ENCODE results near the gene LILRB5.
"Not testable (repeated sequence)": the region's sequence is repeated elsewhere in the genome, so short reads cannot be mapped to it uniquely, and the experiment has no call there.

LILRB5 gene

DNA sequence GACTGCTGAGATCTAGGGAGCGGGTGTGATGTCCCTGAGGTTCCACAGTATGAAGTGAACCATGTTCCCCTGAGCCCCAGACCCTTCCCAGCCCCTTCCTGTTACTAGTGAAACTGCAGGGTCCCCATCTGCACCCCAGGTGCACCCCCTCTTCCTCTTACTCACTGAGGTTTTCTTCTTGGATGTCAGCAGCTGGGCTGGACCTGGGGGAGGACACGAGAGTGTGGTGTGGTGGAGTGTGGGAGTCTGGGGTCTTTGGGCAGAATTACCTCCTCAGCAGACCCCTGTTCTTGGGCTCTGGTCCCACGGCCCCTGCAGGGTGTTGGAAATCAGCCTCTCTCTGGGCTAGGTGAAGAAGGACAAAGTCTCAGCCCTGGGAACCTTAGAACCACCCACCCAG lies 11.1 kb downstream of the LILRB5 start:
- DNase-seq (ENCODE audit: insufficient read length, low spot score) (no peak), FAIRE-seq (no peak)

DNA sequence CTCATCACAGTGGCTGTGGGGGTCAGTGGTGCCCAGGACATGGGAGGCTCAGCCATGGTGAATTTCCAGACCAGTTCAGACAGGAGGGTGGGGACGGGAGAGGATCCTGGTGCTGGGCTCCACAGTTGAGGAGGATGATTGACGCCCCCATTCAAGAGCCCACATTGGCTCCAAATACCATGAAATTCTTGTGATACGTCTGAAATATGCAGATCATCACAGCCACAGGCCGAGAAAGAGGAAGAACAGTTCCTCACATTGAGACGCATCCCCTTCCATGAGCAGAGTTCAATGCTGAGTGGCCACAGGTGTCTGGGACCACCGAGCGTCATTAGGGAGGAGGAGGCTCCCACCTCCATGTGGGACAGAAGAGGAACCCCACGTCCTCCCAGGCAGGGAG lies 13.3 kb downstream of the LILRB5 start:
- FAIRE-seq; DNase-seq (ENCODE audit: insufficient read length, low spot score): not testable (repeated sequence)

DNA sequence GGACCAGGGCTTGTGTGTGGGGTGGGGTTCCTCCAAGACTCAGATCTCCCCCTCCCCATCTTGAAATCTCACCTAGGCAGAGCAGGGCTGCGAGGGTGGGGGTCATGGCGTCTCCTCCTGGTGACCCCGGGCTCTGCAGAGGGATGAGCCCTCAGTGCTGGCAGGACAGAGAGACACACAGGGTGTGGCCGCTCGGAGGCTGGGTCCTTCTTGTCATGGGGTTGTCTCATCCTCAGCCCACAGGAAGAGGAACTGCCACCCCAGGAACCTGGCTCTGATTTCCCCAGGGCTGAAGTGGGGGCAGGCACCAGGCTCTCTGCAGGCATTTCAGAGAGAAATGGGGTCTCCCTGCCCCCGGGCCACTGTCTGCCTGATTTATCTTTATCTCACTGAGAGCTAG lies 14.4 kb downstream of the LILRB5 start, which contains the start of gene LILRA6:
Gene LILRA6 (minus strand): TSS at position 145 of the 400 bp plus-strand sequence.
- not testable (repeated sequence) for DNase-seq (ENCODE audit: insufficient read length, low spot score); FAIRE-seq

DNA sequence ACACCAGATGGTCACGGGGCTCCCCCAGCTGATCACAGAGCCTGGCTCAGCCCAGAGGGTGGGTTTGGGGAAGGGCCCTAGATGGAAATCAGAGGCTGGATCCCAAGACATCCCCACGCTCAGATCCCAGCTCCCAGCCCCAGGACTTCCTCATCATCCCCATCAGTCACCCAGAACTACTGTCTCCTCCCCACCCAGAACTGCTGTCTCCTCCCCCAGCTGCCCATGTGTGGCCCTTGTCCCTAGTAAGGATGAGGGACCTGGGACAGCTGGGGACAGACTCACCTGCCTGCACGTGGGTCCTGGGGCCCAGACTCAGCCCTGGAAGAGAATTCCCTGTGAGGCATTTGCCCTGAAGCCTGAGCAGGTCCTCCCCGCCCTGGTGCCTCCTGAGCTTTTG lies 14.8 kb downstream of the LILRB5 start:
- not testable (repeated sequence) for DNase-seq (ENCODE audit: insufficient read length, low spot score); FAIRE-seq

- FAIRE-seq: peak; percentile 13
- not testable (repeated sequence) for DNase-seq (ENCODE audit: insufficient read length, low spot score)
Observed at GRCh38 chr19:54240372-54241336, 16.4 kb downstream of the LILRB5 start.

- peak; percentile 48 for FAIRE-seq
- DNase-seq (ENCODE audit: insufficient read length, low spot score): not testable (repeated sequence)
Observed at GRCh38 chr19:54239491-54240371, 17.3 kb downstream of the LILRB5 start.

DNA sequence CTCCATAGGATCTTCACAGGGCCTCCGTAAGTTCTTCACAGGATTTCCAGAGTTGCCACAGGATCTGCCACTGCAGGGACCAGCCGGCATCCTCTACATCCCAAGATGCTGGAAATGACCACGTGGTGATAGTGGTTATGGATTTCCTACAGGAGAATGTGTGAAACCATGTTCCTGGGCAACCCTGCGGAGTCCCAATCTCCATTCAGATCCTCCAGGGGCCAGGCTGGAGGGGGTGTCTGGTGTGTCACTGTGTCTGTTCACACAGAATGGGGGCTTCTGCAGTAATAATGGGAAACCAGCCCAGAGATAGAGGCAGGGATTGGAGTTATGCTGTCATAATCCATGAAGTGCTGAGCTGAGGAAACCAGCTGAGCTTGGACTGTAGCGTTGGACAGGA lies 23.1 kb downstream of the LILRB5 start:
- DNase-seq (ENCODE audit: insufficient read length, low spot score) (no peak), FAIRE-seq (no peak)

- FAIRE-seq: peak; percentile 96
- peak; percentile 96 for DNase-seq (ENCODE audit: insufficient read length, low spot score)
Observed at GRCh38 chr19:54231077-54231931, 25.8 kb downstream of the LILRB5 start.

DNA sequence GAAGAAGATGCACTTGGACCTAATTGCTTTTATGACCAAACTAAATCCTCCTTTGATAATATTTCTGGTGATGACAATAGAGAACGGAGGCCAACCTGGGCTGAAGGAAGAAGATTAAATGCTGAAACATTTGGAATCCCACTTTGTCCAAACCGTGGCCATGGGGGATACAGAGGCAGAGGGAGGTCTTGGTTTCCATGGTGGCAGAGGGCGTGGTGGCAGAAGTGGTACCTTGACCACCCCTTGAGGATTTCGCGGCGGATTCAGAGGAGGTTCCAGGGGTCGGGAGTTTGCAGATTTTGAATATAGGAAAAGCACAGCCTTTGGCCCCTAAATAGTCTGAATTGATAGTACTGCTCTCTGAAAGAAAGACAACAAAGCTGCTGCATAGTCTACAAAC lies 27.0 kb downstream of the LILRB5 start:
- no peak for DNase-seq (ENCODE audit: insufficient read length, low spot score)
- FAIRE-seq: peak; percentile 73

GRCh38 chr19:54229146-54229545 lies 27.9 kb downstream of the LILRB5 start:
- FAIRE-seq (peak; percentile 59), DNase-seq (ENCODE audit: insufficient read length, low spot score) (no peak)

- DNase-seq (ENCODE audit: insufficient read length, low spot score); FAIRE-seq: not testable (repeated sequence)
Observed at GRCh38 chr19:54224619-54225018, 32.5 kb downstream of the LILRB5 start.

- not testable (repeated sequence) for FAIRE-seq
Observed at GRCh38 chr19:54223937-54224281, 33.2 kb downstream of the LILRB5 start.

DNA sequence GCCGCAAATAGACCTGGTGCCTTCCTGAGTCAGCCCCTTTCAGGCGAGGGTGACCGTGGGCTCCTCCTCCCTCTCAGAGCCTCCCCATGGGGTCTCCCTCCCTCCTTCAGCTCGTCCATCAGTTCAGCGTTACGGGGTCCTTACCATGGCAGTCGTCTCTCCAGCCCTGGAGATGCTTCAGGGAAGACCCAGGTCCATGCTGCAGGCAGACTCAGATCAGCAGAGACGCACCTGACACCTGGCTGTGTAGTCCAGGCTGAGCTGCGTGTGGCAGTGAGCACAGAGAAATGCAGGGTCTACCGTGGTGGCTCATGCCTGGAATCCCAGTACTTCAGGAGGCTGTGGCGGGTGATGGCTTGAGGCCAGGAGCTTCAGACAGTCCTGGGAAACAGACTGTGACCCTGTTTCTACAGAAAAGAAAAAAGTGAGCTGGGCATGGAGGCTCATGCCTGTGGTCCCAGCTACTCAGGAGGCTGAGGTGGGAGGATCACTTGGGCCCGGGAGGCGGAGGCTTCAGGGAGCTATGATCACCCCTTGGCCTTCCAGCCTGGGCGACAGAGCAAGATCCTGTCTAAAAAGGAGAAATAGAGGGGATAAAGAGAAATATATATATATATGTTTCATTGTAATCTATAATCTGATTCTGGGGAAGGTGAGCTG lies 33.7 kb downstream of the LILRB5 start:
- peak; percentile 90 for FAIRE-seq
- not testable (repeated sequence) for DNase-seq (ENCODE audit: insufficient read length, low spot score)

More at GRCh38 chr19:54223937-54224281, 33.2 kb downstream of the LILRB5 start:
- not testable (repeated sequence) for DNase-seq (ENCODE audit: insufficient read length, low spot score)

DNA sequence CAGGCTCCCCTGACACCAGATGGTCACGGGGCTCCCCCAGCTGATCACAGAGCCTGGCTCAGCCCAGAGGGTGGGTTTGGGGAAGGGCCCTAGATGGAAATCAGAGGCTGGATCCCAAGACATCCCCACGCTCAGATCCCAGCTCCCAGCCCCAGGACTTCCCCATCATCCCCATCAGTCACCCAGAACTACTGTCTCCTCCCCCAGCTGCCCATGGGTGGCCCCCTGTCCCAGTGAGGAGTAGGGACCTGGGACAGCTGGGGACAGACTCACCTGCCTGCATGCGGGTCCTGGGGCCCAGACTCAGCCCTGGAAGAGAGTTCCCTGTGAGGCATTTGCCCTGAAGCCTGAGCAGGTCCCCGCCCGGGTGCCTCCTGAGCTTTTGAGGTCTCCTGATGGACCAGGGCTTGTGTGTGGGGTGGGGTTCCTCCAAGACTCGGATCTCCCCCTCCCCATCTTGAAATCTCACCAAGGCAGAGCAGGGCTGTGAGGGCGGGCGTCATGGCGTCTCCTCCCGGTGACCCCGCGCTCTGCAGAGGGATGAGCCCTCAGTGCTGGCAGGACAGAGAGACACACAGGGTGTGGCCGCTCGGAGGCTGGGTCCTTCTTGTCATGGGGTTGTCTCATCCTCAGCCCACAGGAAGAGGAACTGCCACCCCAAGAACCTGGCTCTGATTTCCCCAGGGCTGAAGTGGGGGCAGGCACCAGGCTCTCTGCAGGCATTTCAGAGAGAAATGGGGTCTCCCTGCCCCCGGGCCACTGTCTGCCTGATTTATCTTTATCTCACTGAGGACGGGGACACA lies 34.4 kb downstream of the LILRB5 start, which contains the start of gene LILRB3:
Gene LILRB3 (minus strand): TSS at position 534 of the 803 bp plus-strand sequence. CDS start 31 bp downstream, at position 503.
- not testable (repeated sequence) for FAIRE-seq; DNase-seq (ENCODE audit: insufficient read length, low spot score)

- not testable (repeated sequence) for DNase-seq (ENCODE audit: insufficient read length, low spot score); FAIRE-seq
Observed at GRCh38 chr19:54221947-54222346, 35.1 kb downstream of the LILRB5 start.

GRCh38 chr19:54219702-54220101 lies 37.4 kb downstream of the LILRB5 start:
- FAIRE-seq; DNase-seq (ENCODE audit: insufficient read length, low spot score): not testable (repeated sequence)

- FAIRE-seq: no peak
- no peak for DNase-seq (ENCODE audit: insufficient read length, low spot score)
Observed at GRCh38 chr19:54218960-54219661, 38.0 kb downstream of the LILRB5 start.

DNA sequence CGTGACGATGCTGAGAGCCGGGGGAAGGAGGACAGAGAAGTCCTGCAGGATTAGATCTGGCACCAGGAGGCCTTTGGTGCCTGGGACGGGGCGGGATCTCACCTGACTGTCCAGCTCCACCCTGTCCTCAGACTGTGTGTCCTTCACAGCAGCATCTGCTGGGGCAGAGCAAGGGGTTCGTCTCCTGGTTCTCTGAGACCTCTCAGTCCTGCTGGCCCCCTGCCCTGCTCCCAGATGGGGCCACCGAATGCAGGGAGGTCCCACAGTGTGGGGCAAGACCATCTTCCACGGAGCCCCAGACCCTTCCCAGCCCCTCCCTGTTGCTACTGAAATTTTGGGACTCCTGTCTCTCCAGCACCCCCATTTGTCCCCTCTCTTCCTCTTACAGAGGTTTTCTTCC lies 38.8 kb downstream of the LILRB5 start:
- no peak for FAIRE-seq
- no peak for DNase-seq (ENCODE audit: insufficient read length, low spot score)
